Measurements from ENCODE around the gene SPINK4. TPM values are rescaled to one million over a fixed set of nuclear protein-coding genes. Genes with fewer than 3 reads are reported as not detected.

The SPINK4 gene
- total and polyA plus RNA-seq, 2 experiments from 2014 or later, result not detected

DNA sequence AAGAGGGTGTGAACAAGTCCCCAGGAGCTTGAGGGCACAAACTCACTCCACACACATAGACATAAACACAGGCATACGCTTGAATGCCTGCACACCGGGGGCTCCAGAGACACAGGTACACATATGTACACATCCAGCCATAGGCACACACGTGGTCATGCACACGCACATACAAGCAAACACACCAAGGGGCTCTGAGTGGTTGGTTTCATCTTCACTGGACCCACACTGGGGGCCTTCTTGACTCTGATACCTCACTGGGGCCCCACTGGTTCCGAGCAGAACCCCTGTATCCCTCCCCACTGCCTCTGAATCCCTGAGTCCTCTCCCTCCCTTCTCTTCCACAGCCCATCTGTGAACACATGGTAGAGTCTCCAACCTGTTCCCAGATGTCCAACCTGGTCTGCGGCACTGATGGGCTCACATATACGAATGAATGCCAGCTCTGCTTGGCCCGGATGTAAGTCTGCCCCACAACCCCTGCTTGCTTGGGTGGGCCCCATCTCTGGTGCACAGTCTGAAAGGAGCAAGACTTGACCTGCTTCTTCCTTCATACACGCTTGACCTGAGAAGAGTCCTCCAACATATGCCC, 6.4 kb downstream of the SPINK4 start:
- no peak for TF ChIP-seq CTCF (IDR thresholded peaks at IDR 0.05; ENCODE audit: poor library complexity)
- no peak for TF ChIP-seq EZH2 (IDR thresholded peaks at IDR 0.05; ENCODE audit: borderline replicate concordance)
- no peak for TF ChIP-seq EZH2phosphoT487 (IDR thresholded peaks at IDR 0.05; ENCODE audit: low read depth, severe bottlenecking, unreplicated experiment)
- H2AFZ ChIP-seq, result no peak overlapping the region
- WGBS (ENCODE audit: low lambda C conversion rate, missing lambda C conversion rate), result 97% methylated on average over 9 of the region's 9 CpGs
- no peak for DNase-seq (ENCODE audit: low spot score)
- H3K9me3 ChIP-seq (ENCODE audit: low read depth), result no peaks in the 10 kb centered on the region
- no peak overlapping the region for H3K4me3 ChIP-seq
- H3K36me3 ChIP-seq (replicated peaks; ENCODE audit: insufficient read depth, low read depth), result no peaks in the 10 kb centered on the region
- no peaks in the 10 kb centered on the region for H3K79me2 ChIP-seq
- H3K4me1 ChIP-seq (ENCODE audit: insufficient read depth), result no peaks in the 10 kb centered on the region
- no peaks in the 10 kb centered on the region for H4K20me1 ChIP-seq (ENCODE audit: insufficient read depth, poor library complexity, severe bottlenecking)
- H3K4me2 ChIP-seq, result no peak overlapping the region
- H3K27ac ChIP-seq, result no peak overlapping the region
- no peaks in the 10 kb centered on the region for H3K9me2 ChIP-seq (replicated peaks; ENCODE audit: insufficient read depth)
- no peaks in the 10 kb centered on the region for H3K27me3 ChIP-seq

DNA sequence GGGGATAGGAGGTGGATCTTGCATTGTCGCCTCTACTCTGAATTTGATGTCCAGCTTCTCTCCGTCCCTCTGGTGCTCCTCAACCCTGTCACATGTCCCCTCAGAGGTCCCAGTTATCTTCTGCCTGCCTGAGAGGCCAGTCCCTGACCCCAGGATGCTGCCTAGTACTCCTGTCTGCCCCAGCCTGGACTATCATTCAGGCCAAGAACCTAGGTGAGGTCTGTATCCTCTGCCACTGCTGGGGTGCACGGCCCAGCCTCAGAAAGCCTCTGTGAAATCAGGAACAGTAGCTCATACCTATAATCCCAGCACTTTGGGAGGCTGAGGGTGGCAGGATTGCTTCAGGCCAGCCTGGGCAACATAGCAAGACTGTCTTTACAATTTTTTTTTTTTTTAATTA, 8.6 kb downstream of the SPINK4 start:
- H3K36me3 ChIP-seq (replicated peaks; ENCODE audit: insufficient read depth, low read depth), result no peaks in the 10 kb centered on the region
- H3K79me2 ChIP-seq, result no peaks in the 10 kb centered on the region
- 96% methylated on average over 3 of the region's 3 CpGs for WGBS (ENCODE audit: low lambda C conversion rate, missing lambda C conversion rate)
- no peak overlapping the region for H3K4me3 ChIP-seq
- no peak overlapping the region for H3K4me2 ChIP-seq
- no peak overlapping the region for H3K27ac ChIP-seq
- no peak for DNase-seq (ENCODE audit: low spot score)
- H4K20me1 ChIP-seq (ENCODE audit: insufficient read depth, poor library complexity, severe bottlenecking), result no peaks in the 10 kb centered on the region
- no peak overlapping the region for H2AFZ ChIP-seq
- no peaks in the 10 kb centered on the region for H3K27me3 ChIP-seq
- no peaks in the 10 kb centered on the region for H3K9me2 ChIP-seq (replicated peaks; ENCODE audit: insufficient read depth)
- no peaks in the 10 kb centered on the region for H3K9me3 ChIP-seq (ENCODE audit: low read depth)
- TF ChIP-seq CTCF (IDR thresholded peaks at IDR 0.05; ENCODE audit: poor library complexity), result no peak
- no peak for TF ChIP-seq EZH2 (IDR thresholded peaks at IDR 0.05; ENCODE audit: borderline replicate concordance)
- TF ChIP-seq EZH2phosphoT487 (IDR thresholded peaks at IDR 0.05; ENCODE audit: low read depth, severe bottlenecking, unreplicated experiment), result no peak
- peaks cover 6% of the 10 kb centered on the region for H3K4me1 ChIP-seq (ENCODE audit: insufficient read depth)

GRCh38 chr9:33249087-33249658, 9.2 kb downstream of the SPINK4 start:
- Histone ChIP-seq H3K79me2 (no peaks in the 10 kb centered on the region), H3K27me3 (no peaks in the 10 kb centered on the region), H3K4me3 (no peak overlapping the region), H3K36me3 (replicated peaks; ENCODE audit: insufficient read depth, low read depth) (no peaks in the 10 kb centered on the region), H3K9me3 (ENCODE audit: low read depth) (no peaks in the 10 kb centered on the region), H3K27ac (no peak overlapping the region), H4K20me1 (ENCODE audit: insufficient read depth, poor library complexity, severe bottlenecking) (no peaks in the 10 kb centered on the region), H3K9me2 (replicated peaks; ENCODE audit: insufficient read depth) (no peaks in the 10 kb centered on the region), H2AFZ (no peak overlapping the region), H3K4me1 (ENCODE audit: insufficient read depth) (peaks cover 6% of the 10 kb centered on the region), H3K4me2 (no peak overlapping the region)
- 88% methylated on average over 6 of the region's 6 CpGs for WGBS (ENCODE audit: low lambda C conversion rate, missing lambda C conversion rate)
- no peak for DNase-seq (ENCODE audit: low spot score)
- TF ChIP-seq EZH2 (IDR thresholded peaks at IDR 0.05; ENCODE audit: borderline replicate concordance) (no peak), CTCF (IDR thresholded peaks at IDR 0.05; ENCODE audit: poor library complexity) (no peak), EZH2phosphoT487 (IDR thresholded peaks at IDR 0.05; ENCODE audit: low read depth, severe bottlenecking, unreplicated experiment) (no peak)
